HCT116 (cell line): ENCODE measurements around the gene STK32C. TPM values are rescaled to one million over a fixed set of nuclear protein-coding genes. Genes with fewer than 3 reads are reported as not detected.

ENCODE experiments used
- ATAC-seq: fragments of 200-7000 bp; cut with Tn5 transposase; 2 replicates; pipeline ENCODE4 v1.9.1; 2020; ENCODE audit warnings: mild to moderate bottlenecking, moderate library complexity
- BruUV-seq: library from RNA; stranded (reverse); fragments of 400-500 nt; replicated peaks from 2 replicates; lab custom pipeline; 2021; lab: Mats Ljungman, UMichigan
- CTCF ChIA-PET: fragments of 300-600 bp; sonication (Branson Sonifier 250); formaldehyde crosslinking; loops from one replicate; lab custom pipeline; 2021; ENCODE audit warnings: antibody characterized with exemption; lab: Charles Lee
- POLR2A ChIA-PET: fragments of 300-600, 350-600 bp; sonication (Branson Sonifier 250); formaldehyde crosslinking; loops from one replicate; lab custom pipeline; 2021; ENCODE audit warnings: antibody characterized with exemption; lab: Charles Lee
- RAD21 ChIA-PET, 2 experiments: fragments of 300-600 bp; sonication (Branson Sonifier 250); formaldehyde crosslinking; loops; one replicate each; lab custom pipeline; 2023; ENCODE audit warnings: low total read pairs in 2 of 2; ENCODE audit not compliant: uncharacterized antibody in 2 of 2, unreplicated experiment in 2 of 2, low non-redundant PET in 1 of 2; lab: Charles Lee
- DNase-seq: peaks from one replicate; pipeline ENCODE4 v3.0.0-alpha.2; 2010; ENCODE audit warnings: low read depth, low spot score
- H2AFZ ChIP-seq: fragments of 200-600 bp; shearing (Covaris generic), sonication (generic); 2 replicates; pipeline ENCODE4 v1.6.1; 2017; ENCODE audit warnings: low read depth, mixed run types, mixed read lengths, antibody characterized with exemption, low read length; ENCODE audit not compliant: poor library complexity, severe bottlenecking
- H3K27ac ChIP-seq: 2 replicates; pipeline ENCODE4 v1.5.1; 2012; ENCODE audit warnings: low read depth, low read length
- H3K27me3 ChIP-seq: fragments of 200-600 bp; sonication (generic); 2 replicates; pipeline ENCODE4 v1.6.1; 2016; ENCODE audit warnings: mixed run types, low read length, mixed read lengths; ENCODE audit not compliant: insufficient read depth
- H3K36me3 ChIP-seq, 2 experiments: fragments of 200-500 bp in 1 of 2; fragments of 200-600 bp in 1 of 2; sonication (Bioruptor generic) in 1 of 2; sonication (generic) in 1 of 2; 2 replicates each; pipeline versions ENCODE4 v1.5.1 to v1.6.1; 2014 to 2016; ENCODE audit warnings: low read length in 2 of 2, inconsistent platforms in 1 of 2, mixed read lengths in 1 of 2, mixed run types in 1 of 2; ENCODE audit not compliant: insufficient read depth in 2 of 2, control insufficient read depth in 1 of 2
- H3K4me1 ChIP-seq, 2 experiments: fragments of 200-600 bp in 1 of 2; sonication (generic) in 1 of 2; 2 replicates each; pipeline versions ENCODE4 v1.5.1 to v1.6.1; 2012 to 2017; ENCODE audit warnings: low read length in 2 of 2, inconsistent platforms in 1 of 2, mild to moderate bottlenecking in 1 of 2, mixed read lengths in 1 of 2, mixed run types in 1 of 2, moderate library complexity in 1 of 2; ENCODE audit not compliant: insufficient read depth in 2 of 2, control insufficient read depth in 1 of 2
- H3K4me2 ChIP-seq: fragments of 200-600 bp; sonication (generic); 2 replicates; pipeline ENCODE4 v1.6.1; 2017; ENCODE audit warnings: mixed run types, low read length, mixed read lengths
- H3K4me3 ChIP-seq, 2 experiments: fragments of 200-600 bp in 1 of 2; sonication (generic) in 1 of 2; replicated peaks in 1 of 2; 2 replicates each; pipeline ENCODE4 v1.5.1; 2011 to 2016; ENCODE audit warnings: low read length in 2 of 2, control low read depth in 1 of 2, low read depth in 1 of 2, mild to moderate bottlenecking in 1 of 2, mixed read lengths in 1 of 2, mixed run types in 1 of 2
- H3K79me2 ChIP-seq: fragments of 200-600 bp; sonication (generic); 2 replicates; pipeline ENCODE4 v1.6.1; 2017; ENCODE audit warnings: mild to moderate bottlenecking, mixed run types, low read length, moderate library complexity, mixed read lengths; ENCODE audit not compliant: insufficient read depth
- H3K9ac ChIP-seq: fragments of 200-600 bp; sonication (generic); 2 replicates; pipeline ENCODE4 v1.6.1; 2016; ENCODE audit warnings: low read length, mixed read lengths
- H3K9me2 ChIP-seq: fragments of 200-600 bp; sonication (generic), shearing (Covaris generic); 2 replicates; pipeline ENCODE4 v1.6.1; 2017; ENCODE audit warnings: mixed run types, mild to moderate bottlenecking, moderate library complexity; ENCODE audit not compliant: insufficient read depth
- H3K9me3 ChIP-seq, 2 experiments: fragments of 200-500 bp in 1 of 2; fragments of 200-600 bp in 1 of 2; sonication (Bioruptor generic) in 1 of 2; sonication (generic) in 1 of 2; 2 replicates each; pipeline ENCODE4 v1.6.1; 2014 to 2017; ENCODE audit warnings: low read length in 2 of 2, mixed read lengths in 2 of 2, inconsistent platforms in 1 of 2, low read depth in 1 of 2, mild to moderate bottlenecking in 1 of 2, mixed run types in 1 of 2, moderate library complexity in 1 of 2; ENCODE audit not compliant: control insufficient read depth in 1 of 2, insufficient read depth in 1 of 2
- H4K20me1 ChIP-seq: fragments of 200-600 bp; sonication (generic), shearing (Covaris generic); 2 replicates; pipeline ENCODE4 v1.6.1; 2017; ENCODE audit warnings: mixed run types, mild to moderate bottlenecking, moderate library complexity; ENCODE audit not compliant: insufficient read depth
- CBX3 ChIP-seq: IDR thresholded peaks from 2 replicates; pipeline ENCODE4 v1.6.1; 2012; ENCODE audit warnings: low read depth
- CEBPB ChIP-seq: IDR thresholded peaks from 2 replicates; pipeline ENCODE4 v1.6.1; 2012; ENCODE audit warnings: low read depth
- JUND ChIP-seq: IDR thresholded peaks from 2 replicates; pipeline ENCODE4 v1.6.1; 2012
- POLR2A ChIP-seq: IDR thresholded peaks from 2 replicates; pipeline ENCODE4 v1.7.0; 2011; ENCODE audit warnings: borderline replicate concordance; ENCODE audit not compliant: insufficient read depth, insufficient read length; ENCODE audit errors: extremely low read depth
- RAD21 ChIP-seq: IDR thresholded peaks from 2 replicates; pipeline ENCODE4 v1.6.1; 2012; ENCODE audit warnings: low read depth, mild to moderate bottlenecking
- REST ChIP-seq: IDR thresholded peaks from 2 replicates; pipeline ENCODE4 v1.6.1; 2012; ENCODE audit warnings: low read depth
- SP1 ChIP-seq: IDR thresholded peaks from 2 replicates; pipeline ENCODE4 v1.6.1; 2012; ENCODE audit warnings: low read depth
- SRF ChIP-seq: IDR thresholded peaks from 2 replicates; pipeline ENCODE4 v1.6.1; 2012; ENCODE audit warnings: low read depth
- ZFX ChIP-seq: fragments of 450-650 bp; IDR thresholded peaks from 2 replicates; pipeline ENCODE4 v1.6.1; 2017
- intact Hi-C: fragments of 100-400 bp; cut with micrococcal nuclease; formaldehyde crosslinking; loops from 2 replicates; pipeline ENCODE4 v1.10.0; 2022
- total RNA-seq: library from RNA; stranded (reverse); gene quantifications from one replicate; pipeline ENCODE4 v1.2.1, GENCODE V29; 2021; ENCODE audit not compliant: unreplicated experiment
- TF ChIP-seq, protein P1 (sequence below), 3 experiments: fragments of 200-600 bp in 1 of 3; sonication (generic) in 1 of 3; IDR thresholded peaks in 2 of 3; conservative IDR thresholded peaks in 1 of 3; 2 replicates each; pipeline ENCODE4 v1.5.1; 2012 to 2017; ENCODE audit warnings: low read depth in 2 of 3, low read length in 2 of 3, antibody characterized with exemption in 1 of 3, borderline replicate concordance in 1 of 3, control low read depth in 1 of 3, mild to moderate bottlenecking in 1 of 3, mixed read lengths in 1 of 3, mixed run types in 1 of 3, moderate library complexity in 1 of 3; ENCODE audit not compliant: insufficient read depth in 1 of 3
- TF ChIP-seq, protein P2 (sequence below): IDR thresholded peaks from 2 replicates; pipeline ENCODE4 v1.6.1; 2012

STK32C gene
- total RNA-seq, 1 experiment from 2014 or later, result 29.7 TPM

DNA sequence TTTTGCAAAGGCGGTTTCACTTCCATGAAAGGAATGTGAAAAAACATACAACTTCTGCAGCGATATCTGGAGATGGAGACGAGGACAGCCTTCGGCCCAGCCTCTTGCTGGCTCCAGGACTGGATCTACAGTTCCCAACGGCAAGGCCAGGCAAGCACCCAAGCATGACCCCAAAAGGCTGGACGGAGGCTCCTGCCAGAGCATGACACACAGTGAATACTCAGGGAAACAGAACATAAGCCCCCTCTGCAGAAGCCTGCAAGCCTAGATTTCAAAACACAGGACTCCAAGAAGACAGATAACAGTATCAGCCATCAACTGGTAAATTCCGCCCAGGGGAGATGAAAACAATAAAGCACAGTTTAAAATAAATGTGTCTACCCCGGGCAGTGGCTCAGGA, 21.0 kb upstream of the STK32C start:
- no peak overlapping the region for H3K9ac ChIP-seq
- BruUV-seq, result no TSS peak
- DNase-seq, result no peak
- ATAC-seq, result no peak
- H3K4me2 ChIP-seq, result no peak overlapping the region
- CTCF ChIA-PET, result no interaction called here
- no peak overlapping the region for H2AFZ ChIP-seq
- no peaks in the 10 kb centered on the region for H3K9me3 ChIP-seq
- H3K4me3 ChIP-seq, result no peak overlapping the region
- TF ChIP-seq RAD21 (no peak), CEBPB (no peak), JUND (no peak), ZFX (no peak), SRF (no peak), CBX3 (no peak), SP1 (no peak), REST (no peak), POLR2A (no peak)
- TF ChIP-seq, protein P1, sequence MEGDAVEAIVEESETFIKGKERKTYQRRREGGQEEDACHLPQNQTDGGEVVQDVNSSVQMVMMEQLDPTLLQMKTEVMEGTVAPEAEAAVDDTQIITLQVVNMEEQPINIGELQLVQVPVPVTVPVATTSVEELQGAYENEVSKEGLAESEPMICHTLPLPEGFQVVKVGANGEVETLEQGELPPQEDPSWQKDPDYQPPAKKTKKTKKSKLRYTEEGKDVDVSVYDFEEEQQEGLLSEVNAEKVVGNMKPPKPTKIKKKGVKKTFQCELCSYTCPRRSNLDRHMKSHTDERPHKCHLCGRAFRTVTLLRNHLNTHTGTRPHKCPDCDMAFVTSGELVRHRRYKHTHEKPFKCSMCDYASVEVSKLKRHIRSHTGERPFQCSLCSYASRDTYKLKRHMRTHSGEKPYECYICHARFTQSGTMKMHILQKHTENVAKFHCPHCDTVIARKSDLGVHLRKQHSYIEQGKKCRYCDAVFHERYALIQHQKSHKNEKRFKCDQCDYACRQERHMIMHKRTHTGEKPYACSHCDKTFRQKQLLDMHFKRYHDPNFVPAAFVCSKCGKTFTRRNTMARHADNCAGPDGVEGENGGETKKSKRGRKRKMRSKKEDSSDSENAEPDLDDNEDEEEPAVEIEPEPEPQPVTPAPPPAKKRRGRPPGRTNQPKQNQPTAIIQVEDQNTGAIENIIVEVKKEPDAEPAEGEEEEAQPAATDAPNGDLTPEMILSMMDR (IDR thresholded peaks at IDR 0.05 in 2 of 3, conservative IDR thresholded peaks at IDR 0.05 in 1 of 3; ENCODE audit: borderline replicate concordance in 1 of 3, insufficient read depth in 1 of 3, low read depth in 2 of 3, low read length in 2 of 3), result no peak
- TF ChIP-seq, protein P2, sequence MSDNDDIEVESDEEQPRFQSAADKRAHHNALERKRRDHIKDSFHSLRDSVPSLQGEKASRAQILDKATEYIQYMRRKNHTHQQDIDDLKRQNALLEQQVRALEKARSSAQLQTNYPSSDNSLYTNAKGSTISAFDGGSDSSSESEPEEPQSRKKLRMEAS, result no peak
- H3K79me2 ChIP-seq, result peaks cover 33% of the 10 kb centered on the region
- peaks cover 8 to 23% of the 10 kb centered on the region in 2 experiments; a peak in 2 of 4 replicates for H3K4me1 ChIP-seq
- H3K36me3 ChIP-seq, result no peaks in the 10 kb centered on the region
- RAD21 ChIA-PET, result no interaction called here
- no peaks in the 10 kb centered on the region for H3K9me2 ChIP-seq
- POLR2A ChIA-PET, result no interaction called here
- H4K20me1 ChIP-seq, result no peaks in the 10 kb centered on the region
- intact Hi-C loops, result no loop called here
- no peak overlapping the region for H3K27ac ChIP-seq
- no peaks in the 10 kb centered on the region for H3K27me3 ChIP-seq
